Progenitor cell of endocrine pancreas (in vitro differentiated cells): ENCODE measurements around the gene TRAF3IP1. TPM values are rescaled to one million over a fixed set of nuclear protein-coding genes. Genes with fewer than 3 reads are reported as not detected.

Source experiments
- DNase-seq: peaks from one replicate; pipeline ENCODE4 v3.0.0; 2021; ENCODE audit warnings: low spot score; ENCODE audit not compliant: unreplicated experiment
- H3K27ac Mint-ChIP-seq: 2 replicates; pipeline ENCODE4 v1.8.0; 2021; ENCODE audit warnings: mild to moderate bottlenecking, moderate library complexity, mixed read lengths
- H3K27me3 Mint-ChIP-seq: 2 replicates; pipeline ENCODE4 v1.8.0; 2021; ENCODE audit warnings: mixed read lengths
- H3K36me3 Mint-ChIP-seq: 2 replicates; pipeline ENCODE4 v1.8.0; 2022; ENCODE audit warnings: mixed read lengths; ENCODE audit not compliant: insufficient read depth
- H3K4me1 Mint-ChIP-seq: 2 replicates; pipeline ENCODE4 v1.8.0; 2021; ENCODE audit warnings: low read depth, mixed read lengths
- H3K4me3 Mint-ChIP-seq: 2 replicates; pipeline ENCODE4 v1.8.0; 2021; ENCODE audit warnings: low read depth, mild to moderate bottlenecking, moderate library complexity, mixed read lengths
- H3K9me3 Mint-ChIP-seq: 2 replicates; pipeline ENCODE4 v1.8.0; 2021; ENCODE audit warnings: low read depth, mixed read lengths
- total RNA-seq: library from RNA; stranded (reverse); gene quantifications from 2 replicates; pipeline ENCODE4 v1.2.1, GENCODE V29; 2021
- TF ChIP-seq, protein P1 (sequence below): fragments of 200-600 bp; sonication (generic); IDR thresholded peaks from one replicate; pipeline ENCODE4 v1.5.0; 2021; ENCODE audit warnings: antibody characterized with exemption, mild to moderate bottlenecking; ENCODE audit not compliant: unreplicated experiment

Gene TRAF3IP1
- total RNA-seq, 1 donor from 2014 or later: 27.0 TPM

DNA sequence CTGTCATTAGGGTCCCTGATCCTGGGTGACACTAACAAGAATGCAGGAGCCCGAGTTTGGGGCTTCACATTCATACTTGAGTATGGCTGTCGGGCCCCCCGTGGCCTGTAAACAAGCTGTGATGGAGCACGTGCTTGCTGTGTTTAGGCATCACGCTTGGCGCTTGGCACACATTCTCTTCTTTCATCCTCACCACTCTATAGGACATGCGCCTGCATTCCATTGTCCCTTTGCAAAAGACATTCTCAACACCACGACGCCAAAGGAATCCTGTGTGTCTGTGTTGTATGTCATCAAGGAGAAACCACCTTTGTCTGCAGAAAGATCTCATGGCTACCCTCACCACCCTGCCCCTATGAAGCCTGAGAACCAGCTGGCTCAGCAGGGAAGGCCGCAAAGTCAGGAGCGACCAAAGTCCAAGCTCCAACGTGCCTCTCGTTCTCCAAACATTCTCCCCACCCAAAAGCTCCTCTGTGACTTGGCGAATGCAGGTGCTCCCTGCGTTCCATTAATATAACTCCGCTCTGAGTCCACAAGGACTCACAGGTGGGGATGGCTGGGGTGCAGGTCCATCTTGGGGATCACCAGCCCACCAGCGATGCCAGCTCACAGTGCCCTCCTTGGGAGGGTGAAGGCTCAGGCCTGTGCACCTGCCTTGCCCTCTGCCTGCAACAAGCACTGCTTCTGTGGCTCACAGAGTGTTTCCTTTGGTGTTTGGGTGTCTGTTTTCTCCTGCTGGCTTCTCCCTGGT, 25.8 kb upstream of the TRAF3IP1 start:
- TF ChIP-seq, protein P1, sequence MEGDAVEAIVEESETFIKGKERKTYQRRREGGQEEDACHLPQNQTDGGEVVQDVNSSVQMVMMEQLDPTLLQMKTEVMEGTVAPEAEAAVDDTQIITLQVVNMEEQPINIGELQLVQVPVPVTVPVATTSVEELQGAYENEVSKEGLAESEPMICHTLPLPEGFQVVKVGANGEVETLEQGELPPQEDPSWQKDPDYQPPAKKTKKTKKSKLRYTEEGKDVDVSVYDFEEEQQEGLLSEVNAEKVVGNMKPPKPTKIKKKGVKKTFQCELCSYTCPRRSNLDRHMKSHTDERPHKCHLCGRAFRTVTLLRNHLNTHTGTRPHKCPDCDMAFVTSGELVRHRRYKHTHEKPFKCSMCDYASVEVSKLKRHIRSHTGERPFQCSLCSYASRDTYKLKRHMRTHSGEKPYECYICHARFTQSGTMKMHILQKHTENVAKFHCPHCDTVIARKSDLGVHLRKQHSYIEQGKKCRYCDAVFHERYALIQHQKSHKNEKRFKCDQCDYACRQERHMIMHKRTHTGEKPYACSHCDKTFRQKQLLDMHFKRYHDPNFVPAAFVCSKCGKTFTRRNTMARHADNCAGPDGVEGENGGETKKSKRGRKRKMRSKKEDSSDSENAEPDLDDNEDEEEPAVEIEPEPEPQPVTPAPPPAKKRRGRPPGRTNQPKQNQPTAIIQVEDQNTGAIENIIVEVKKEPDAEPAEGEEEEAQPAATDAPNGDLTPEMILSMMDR: no peak
- H3K4me3 Mint-ChIP-seq: no peak overlapping the region
- H3K27ac Mint-ChIP-seq: no peak overlapping the region
- H3K4me1 Mint-ChIP-seq: peaks cover 23% of the 10 kb centered on the region
- peaks cover 6% of the 10 kb centered on the region for H3K27me3 Mint-ChIP-seq
- H3K36me3 Mint-ChIP-seq: no peaks in the 10 kb centered on the region
- no peak for DNase-seq
- no peaks in the 10 kb centered on the region for H3K9me3 Mint-ChIP-seq

GRCh38 chr2:238295144-238296112, 24.9 kb upstream of the TRAF3IP1 start:
- TF ChIP-seq, protein P1: no peak
- peaks cover 6% of the 10 kb centered on the region for H3K27me3 Mint-ChIP-seq
- no peak for DNase-seq
- peaks cover 23% of the 10 kb centered on the region for H3K4me1 Mint-ChIP-seq
- no peaks in the 10 kb centered on the region for H3K36me3 Mint-ChIP-seq
- H3K4me3 Mint-ChIP-seq: no peak overlapping the region
- no peak overlapping the region for H3K27ac Mint-ChIP-seq
- no peaks in the 10 kb centered on the region for H3K9me3 Mint-ChIP-seq

DNA sequence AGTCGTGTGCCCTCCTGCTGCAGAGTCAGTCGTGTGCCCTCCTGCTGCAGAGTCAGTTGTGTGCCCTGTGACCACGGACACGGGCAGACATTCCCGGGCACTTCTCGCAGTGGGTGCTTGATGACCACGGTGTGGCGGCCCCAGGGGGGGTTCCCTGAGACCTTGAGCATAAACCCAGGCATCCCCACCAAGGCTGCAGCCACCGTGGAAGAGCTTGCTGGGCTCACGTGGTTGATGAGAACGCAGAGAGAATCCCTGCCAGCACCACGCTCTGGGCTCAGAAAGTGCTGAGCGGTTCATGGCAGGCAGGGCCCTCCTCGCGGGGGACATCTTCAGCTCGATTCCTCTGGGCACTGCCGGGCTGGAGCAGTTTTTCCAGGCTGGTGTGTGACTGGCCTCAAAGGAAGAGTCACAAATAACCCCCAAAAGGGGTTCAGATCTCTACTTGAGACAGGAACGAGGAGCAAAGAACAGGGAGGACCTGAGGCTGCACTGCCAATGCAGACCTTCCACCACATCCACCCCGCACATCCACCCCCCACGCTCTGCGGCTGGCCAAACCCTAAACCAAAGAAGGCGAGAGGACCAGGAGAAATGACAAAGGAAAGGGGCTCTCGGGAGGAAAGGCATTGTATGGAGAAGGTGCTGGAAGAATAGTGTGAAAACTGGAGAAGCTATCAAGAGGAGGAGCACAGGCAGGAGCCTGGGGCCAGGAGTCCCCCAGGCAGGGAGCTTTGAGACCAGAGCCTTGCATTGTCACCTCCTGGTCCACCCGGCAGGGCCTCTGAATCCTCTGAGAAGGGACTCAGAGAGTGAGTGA, 23.5 kb upstream of the TRAF3IP1 start:
- no peak for DNase-seq
- TF ChIP-seq, protein P1: no peak
- H3K4me3 Mint-ChIP-seq: no peak overlapping the region
- no peaks in the 10 kb centered on the region for H3K36me3 Mint-ChIP-seq
- no peaks in the 10 kb centered on the region for H3K9me3 Mint-ChIP-seq
- peaks cover 21% of the 10 kb centered on the region for H3K4me1 Mint-ChIP-seq
- H3K27ac Mint-ChIP-seq: no peak overlapping the region
- H3K27me3 Mint-ChIP-seq: peaks cover 6% of the 10 kb centered on the region

- no peak overlapping the region for H3K4me3 Mint-ChIP-seq
- H3K27ac Mint-ChIP-seq: no peak overlapping the region
- peaks cover 16% of the 10 kb centered on the region for H3K4me1 Mint-ChIP-seq
- no peak for DNase-seq
- H3K27me3 Mint-ChIP-seq: peaks cover 6% of the 10 kb centered on the region
- no peaks in the 10 kb centered on the region for H3K9me3 Mint-ChIP-seq
- TF ChIP-seq, protein P1: no peak
- no peaks in the 10 kb centered on the region for H3K36me3 Mint-ChIP-seq
Measured at GRCh38 chr2:238299803-238300202, 20.5 kb upstream of the TRAF3IP1 start.
